ENCODE data around the gene VWA5B1. TPM values are rescaled to one million over a fixed set of nuclear protein-coding genes. Genes with fewer than 3 reads are reported as not detected.
"Not testable (repeated sequence)": the region's sequence is repeated elsewhere in the genome, so short reads cannot be mapped to it uniquely, and the experiment has no call there.

VWA5B1 gene
- total RNA-seq, 1 donor: not detected

- DNase-seq (ENCODE audit: insufficient read length, low spot score, missing footprints): no peak
- Histone ChIP-seq H3K27ac (ENCODE audit: low read depth, low read length) (no peak overlapping the region), H3K27me3 (ENCODE audit: insufficient read depth, low read length) (peaks cover 24% of the 10 kb centered on the region)
Measured at GRCh38 chr1:20284625-20285024, 6.0 kb upstream of the VWA5B1 start.

DNA sequence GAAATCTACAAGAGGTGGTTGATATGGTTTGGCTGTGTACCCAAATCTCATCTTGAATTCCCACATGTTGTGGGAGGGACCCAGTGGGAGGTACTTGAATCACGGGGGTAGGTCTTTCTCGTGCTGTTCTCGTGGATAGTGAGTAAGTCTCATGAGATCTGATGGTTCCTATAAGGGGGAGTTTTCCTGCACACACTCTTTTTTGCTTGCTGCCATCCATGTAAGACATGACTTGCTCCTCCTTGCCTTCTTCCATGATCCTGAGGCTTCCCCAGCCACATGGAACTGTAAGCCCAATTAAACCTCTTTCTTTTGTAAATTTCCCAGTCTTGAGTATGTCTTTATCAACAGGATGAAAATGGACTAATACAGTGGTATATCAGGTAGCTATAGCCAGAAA lies 5.2 kb upstream of the VWA5B1 start:
- H3K36me3 ChIP-seq (ENCODE audit: insufficient read depth, low read length): no peaks in the 10 kb centered on the region
- no peak overlapping the region for H3K4me3 ChIP-seq (ENCODE audit: insufficient read depth, low read length)
- no peaks in the 10 kb centered on the region for H4K20me1 ChIP-seq (ENCODE audit: insufficient read depth, low read length)
- no peak overlapping the region for H3K4me2 ChIP-seq (ENCODE audit: insufficient read depth, low read length)
- DNase-seq (ENCODE audit: insufficient read length, low spot score, missing footprints): no peak
- H2AFZ ChIP-seq (ENCODE audit: low read length): no peak overlapping the region
- H3K9me3 ChIP-seq (ENCODE audit: low read depth, low read length): no peaks in the 10 kb centered on the region
- peaks cover 33% of the 10 kb centered on the region for H3K27me3 ChIP-seq (ENCODE audit: insufficient read depth, low read length)
- H3K4me1 ChIP-seq (ENCODE audit: insufficient read depth, low read length): no peaks in the 10 kb centered on the region
- no peak overlapping the region for H3K27ac ChIP-seq (ENCODE audit: low read depth, low read length)
- TF ChIP-seq CTCF (IDR thresholded peaks at IDR 0.05; ENCODE audit: extremely low read depth, low read depth, low read length): no peak
- no peaks in the 10 kb centered on the region for H3K79me2 ChIP-seq (ENCODE audit: insufficient read depth, low read length)

More at GRCh38 chr1:20284625-20285024, 6.0 kb upstream of the VWA5B1 start:
- Histone ChIP-seq H2AFZ (ENCODE audit: low read length) (no peak overlapping the region), H3K36me3 (ENCODE audit: insufficient read depth, low read length) (no peaks in the 10 kb centered on the region), H3K79me2 (ENCODE audit: insufficient read depth, low read length) (no peaks in the 10 kb centered on the region), H3K4me3 (ENCODE audit: insufficient read depth, low read length) (no peak overlapping the region), H3K9me3 (ENCODE audit: low read depth, low read length) (no peaks in the 10 kb centered on the region), H3K4me2 (ENCODE audit: insufficient read depth, low read length) (no peak overlapping the region), H3K4me1 (ENCODE audit: insufficient read depth, low read length) (no peaks in the 10 kb centered on the region), H4K20me1 (ENCODE audit: insufficient read depth, low read length) (no peaks in the 10 kb centered on the region)
- TF ChIP-seq CTCF (IDR thresholded peaks at IDR 0.05; ENCODE audit: extremely low read depth, low read depth, low read length): no peak

GRCh38 chr1:20287696-20288095 lies 3.0 kb upstream of the VWA5B1 start:
- H3K4me3 ChIP-seq (ENCODE audit: insufficient read depth, low read length); H3K4me2 ChIP-seq (ENCODE audit: insufficient read depth, low read length); H3K9me3 ChIP-seq (ENCODE audit: low read depth, low read length); DNase-seq (ENCODE audit: insufficient read length, low spot score, missing footprints); H2AFZ ChIP-seq (ENCODE audit: low read length); H4K20me1 ChIP-seq (ENCODE audit: insufficient read depth, low read length); H3K36me3 ChIP-seq (ENCODE audit: insufficient read depth, low read length); H3K79me2 ChIP-seq (ENCODE audit: insufficient read depth, low read length); H3K27ac ChIP-seq (ENCODE audit: low read depth, low read length); H3K4me1 ChIP-seq (ENCODE audit: insufficient read depth, low read length): not testable (repeated sequence)
- peaks cover 54% of the 10 kb centered on the region for H3K27me3 ChIP-seq (ENCODE audit: insufficient read depth, low read length)

- H3K79me2 ChIP-seq (ENCODE audit: insufficient read depth, low read length): no peaks in the 10 kb centered on the region
- no peak overlapping the region for H3K4me3 ChIP-seq (ENCODE audit: insufficient read depth, low read length)
- DNase-seq (ENCODE audit: insufficient read length, low spot score, missing footprints): no peak
- no peak for TF ChIP-seq CTCF (IDR thresholded peaks at IDR 0.05; ENCODE audit: extremely low read depth, low read depth, low read length)
- no peaks in the 10 kb centered on the region for H3K4me1 ChIP-seq (ENCODE audit: insufficient read depth, low read length)
- H3K27ac ChIP-seq (ENCODE audit: low read depth, low read length): no peak overlapping the region
- H3K27me3 ChIP-seq (ENCODE audit: insufficient read depth, low read length): peaks cover 62% of the 10 kb centered on the region
- H3K36me3 ChIP-seq (ENCODE audit: insufficient read depth, low read length): no peaks in the 10 kb centered on the region
- no peaks in the 10 kb centered on the region for H4K20me1 ChIP-seq (ENCODE audit: insufficient read depth, low read length)
- no peak overlapping the region for H2AFZ ChIP-seq (ENCODE audit: low read length)
- H3K9me3 ChIP-seq (ENCODE audit: low read depth, low read length): no peaks in the 10 kb centered on the region
- no peak overlapping the region for H3K4me2 ChIP-seq (ENCODE audit: insufficient read depth, low read length)
Measured at GRCh38 chr1:20291645-20292084, 990 bp downstream of the VWA5B1 start.

All from osteoblast (primary cell).